GM20431 (cell line): ENCODE measurements around the gene VWA7.

Experiments used
- in situ Hi-C: fragments of 300-500 bp; cut with MseI, MboI; formaldehyde crosslinking; loops from one replicate; pipeline ENCODE4 v1.15.0; 2020; ENCODE audit warnings: low sequenced_read_pairs; ENCODE audit not compliant: unreplicated experiment

The VWA7 gene

GRCh38 chr6:31717499-31718222 is 59.5 kb downstream of the VWA7 start:
- in situ Hi-C loops = no loop called here
